ENCODE results near the gene VMP1.
"Not testable (repeated sequence)": the region's sequence is repeated elsewhere in the genome, so short reads cannot be mapped to it uniquely, and the experiment has no call there.

The VMP1 gene

DNA sequence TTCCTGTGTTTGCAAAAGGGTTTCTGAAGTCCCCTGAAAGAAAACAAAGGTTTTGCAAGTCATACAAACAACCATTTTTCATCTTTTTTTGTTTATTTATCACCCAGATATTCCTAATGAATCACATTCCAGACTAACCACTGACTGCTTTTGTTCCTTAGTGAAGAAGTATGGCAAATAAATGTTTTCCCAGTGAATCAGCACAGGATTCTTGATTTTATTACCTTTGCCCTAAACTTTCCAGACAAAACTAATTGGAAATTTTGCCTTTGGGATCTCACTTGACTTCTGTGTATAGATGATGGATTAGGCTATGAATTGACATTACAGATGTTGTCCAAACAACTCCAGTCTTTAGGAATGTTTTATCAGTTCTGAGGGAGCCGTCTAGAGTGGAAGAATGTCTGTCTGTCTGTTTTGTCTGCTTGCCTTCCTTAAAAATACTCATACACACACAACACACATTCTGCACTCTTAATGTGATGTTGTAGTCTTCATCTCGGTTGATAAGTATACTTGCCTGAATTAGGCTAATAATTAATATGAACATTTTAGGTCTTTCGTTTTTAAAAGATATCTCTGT is 48.9 kb downstream of the VMP1 start:
- no peak for DNase-seq

DNA sequence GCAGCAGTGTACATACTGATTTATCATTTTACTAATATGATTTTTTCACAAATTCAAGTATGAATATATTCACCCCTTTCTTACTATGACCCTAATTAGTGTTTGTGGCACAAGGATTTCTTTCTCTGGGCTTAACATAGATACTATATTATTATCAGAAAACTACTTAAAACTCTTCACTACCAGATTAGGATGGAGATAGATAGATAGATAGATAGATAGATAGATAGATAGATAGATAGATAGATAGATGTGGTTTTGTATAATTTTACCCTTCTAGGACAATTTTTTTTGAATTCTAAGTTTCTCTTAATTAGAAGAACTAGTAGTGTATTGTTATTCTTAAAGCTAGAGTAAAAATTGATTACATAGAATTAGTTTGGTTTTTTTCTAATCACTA is 49.6 kb downstream of the VMP1 start:
- DNase-seq: no peak

DNA sequence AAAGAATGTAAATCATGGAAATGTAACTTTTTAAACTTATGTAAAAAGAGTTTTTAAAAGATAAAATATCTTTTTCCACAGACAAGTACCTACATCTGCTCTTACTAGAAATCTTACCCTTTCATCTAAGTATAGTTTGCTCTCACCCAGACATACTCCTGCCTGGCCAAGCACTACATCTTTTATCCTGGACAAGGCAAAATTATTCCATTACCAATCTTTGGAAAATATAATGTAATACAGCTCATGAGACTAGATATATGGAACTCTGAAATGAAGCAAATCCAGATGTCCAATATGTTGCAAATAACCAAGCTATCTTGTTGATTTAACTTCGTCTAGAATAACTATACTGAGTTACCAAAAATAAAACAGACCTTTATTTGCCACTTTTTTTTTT is 50.0 kb downstream of the VMP1 start:
- no peak for DNase-seq

DNA sequence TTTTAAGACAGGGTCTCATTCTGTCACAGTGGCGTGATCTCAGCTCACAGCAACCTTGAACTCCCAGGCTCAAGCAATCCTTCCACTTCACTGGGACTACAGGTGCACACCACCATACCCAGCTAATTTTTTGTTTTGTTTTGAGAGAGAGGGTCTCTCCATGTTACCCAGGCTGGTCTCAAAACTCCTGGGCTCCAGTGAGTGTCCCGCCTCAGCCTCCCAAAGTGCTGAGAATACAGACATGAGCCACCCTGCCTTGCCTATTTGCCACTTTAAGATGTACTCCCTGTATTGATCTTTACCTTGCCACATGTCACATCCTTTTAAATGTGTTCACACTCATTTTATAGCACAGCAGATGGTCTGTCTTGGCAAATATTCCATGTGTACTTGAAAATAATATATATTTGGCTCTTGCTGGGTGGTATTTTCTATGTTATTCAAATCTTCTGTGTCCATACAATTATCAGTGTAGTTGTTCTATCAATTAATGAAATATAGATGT is 50.5 kb downstream of the VMP1 start:
- no peak for DNase-seq

DNA sequence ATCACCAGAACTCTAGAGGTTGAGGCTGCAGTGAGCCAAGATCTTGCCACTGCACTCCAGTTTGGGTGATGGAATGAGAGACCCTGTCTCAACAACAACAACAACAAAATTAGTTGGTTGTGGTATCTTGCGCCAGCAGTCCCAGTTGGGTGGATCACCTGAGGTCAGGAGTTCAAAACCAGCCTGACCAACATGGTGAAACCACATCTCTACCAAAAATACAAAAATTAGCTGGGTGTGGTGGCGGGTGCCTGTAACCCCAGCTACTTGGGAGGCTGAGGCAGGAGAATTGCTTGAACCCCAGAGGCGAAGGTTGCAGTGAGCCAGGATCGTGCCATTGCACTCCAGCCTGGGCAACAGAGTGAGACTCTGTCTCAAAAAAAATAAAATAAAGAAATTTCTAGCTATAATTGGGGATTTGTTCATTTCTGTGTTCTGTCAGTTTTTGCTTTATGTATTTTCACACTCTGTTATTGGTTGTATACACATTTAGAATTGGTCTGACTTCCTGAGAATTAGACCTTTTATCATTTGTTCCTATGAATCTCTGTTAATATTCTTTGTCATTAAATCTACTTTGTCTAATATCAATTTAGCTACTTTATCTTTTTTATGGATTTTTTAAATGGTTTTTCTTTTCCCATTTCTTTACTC is 51.7 kb downstream of the VMP1 start:
- DNase-seq: not testable (repeated sequence)

DNA sequence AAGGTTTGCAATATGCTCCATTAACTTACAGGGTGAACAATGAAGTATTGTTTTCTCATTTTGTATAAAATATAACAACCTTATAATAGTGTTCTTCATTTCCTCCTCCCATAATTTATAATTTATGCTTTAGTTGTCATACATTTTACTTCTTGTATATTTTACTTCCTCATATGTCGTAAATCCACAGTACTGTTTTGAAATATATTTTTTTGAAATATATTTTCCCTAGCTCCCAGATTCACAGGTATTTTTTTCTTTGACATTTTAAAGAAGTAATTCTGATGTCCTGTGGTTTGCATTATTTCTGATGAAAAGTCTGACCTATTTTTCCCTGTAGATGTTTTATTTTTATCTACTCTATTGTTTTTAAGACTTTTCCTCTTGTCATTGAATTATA is 52.7 kb downstream of the VMP1 start:
- DNase-seq: no peak

DNA sequence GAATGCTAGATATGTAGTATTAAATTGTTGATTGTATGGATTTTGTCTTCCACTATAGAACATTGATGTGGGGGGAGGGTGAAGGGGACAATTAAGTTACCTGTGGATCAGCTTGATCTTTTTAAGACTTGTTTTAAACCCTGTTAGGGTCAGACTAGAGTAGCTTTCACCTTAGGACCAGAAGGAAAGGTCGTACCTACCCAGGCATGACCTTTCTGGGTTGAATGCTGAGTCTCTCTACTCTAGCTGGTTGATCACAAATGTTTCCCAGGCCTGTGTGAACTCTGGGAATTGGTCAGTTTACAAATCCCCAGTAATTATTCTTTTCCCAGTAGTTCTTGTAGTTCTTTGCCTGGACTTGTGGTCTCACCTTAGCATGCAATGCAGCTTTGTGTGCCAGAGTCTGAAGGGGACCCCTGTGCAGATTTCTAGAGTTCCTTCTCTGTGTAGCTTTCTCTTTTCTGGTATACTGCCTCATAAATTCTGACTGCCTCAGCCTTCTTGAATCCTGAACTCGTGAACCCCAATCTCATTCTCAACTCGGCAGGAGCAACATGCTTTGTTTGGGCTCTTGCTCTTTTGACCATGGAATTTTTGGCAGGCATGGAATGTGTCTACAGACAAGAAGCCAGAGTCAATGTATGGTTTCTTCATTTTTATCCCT is 54.1 kb downstream of the VMP1 start:
- no peak for DNase-seq

DNA sequence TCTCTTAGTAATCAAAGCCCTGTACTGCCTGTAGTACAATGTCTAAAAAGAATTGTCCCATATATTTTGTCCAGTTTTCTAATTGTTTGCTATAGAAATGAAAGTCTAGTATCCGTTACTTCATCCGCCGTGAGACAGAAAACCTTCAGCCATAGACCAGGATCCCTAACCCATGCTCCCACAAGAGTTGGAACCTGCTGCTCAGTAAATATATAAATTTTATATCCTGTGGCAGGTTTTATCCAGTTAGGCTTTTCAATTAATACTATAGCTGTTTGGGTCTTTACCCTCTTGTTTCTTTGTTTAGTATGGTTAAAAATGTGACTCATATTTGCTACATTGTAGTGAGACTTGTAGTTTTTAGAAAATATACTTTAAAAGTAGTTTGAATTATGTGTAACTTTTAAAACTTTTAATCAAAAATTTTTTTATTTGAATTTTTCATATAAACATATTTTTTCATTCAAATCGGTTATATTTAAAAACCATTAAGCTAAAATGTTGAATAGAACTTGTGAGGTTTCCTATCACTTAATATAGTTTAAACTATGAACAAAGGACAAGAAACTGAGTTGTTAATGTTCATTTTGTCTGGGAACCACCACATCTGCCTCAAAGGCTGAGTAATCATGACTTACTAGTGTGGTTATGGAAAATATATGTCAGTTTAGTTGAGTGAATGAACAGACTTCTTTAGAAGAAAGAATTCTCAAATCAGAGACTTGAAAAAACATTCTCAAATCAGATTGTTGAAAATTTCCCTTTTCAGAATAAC is 54.8 kb downstream of the VMP1 start:
- DNase-seq: no peak

DNA sequence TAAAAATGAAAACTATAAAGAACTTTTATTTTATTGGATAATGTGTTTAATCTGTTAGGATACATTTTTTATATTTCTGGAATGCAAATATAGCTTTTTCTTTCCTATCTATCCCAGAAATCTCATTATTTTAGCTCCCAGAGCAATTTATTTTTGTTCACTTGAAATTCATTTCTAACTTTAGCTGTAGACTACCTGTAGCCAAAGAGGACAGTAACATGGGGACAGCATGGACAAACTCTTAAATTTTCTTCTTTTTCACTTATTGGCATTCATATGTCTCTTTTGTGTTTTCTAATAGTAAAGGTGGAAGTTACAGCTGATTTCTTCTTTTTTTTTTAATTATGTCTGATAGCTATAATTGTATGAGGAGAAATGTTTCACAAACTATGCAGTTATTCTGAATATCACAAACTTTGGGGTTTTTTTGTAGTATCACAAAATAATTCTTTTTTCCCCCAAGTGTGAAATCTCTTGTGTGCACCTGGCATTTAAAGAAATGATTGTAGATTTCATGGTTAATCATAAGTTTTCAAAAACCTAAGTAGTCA is 55.4 kb downstream of the VMP1 start:
- DNase-seq: no peak

DNA sequence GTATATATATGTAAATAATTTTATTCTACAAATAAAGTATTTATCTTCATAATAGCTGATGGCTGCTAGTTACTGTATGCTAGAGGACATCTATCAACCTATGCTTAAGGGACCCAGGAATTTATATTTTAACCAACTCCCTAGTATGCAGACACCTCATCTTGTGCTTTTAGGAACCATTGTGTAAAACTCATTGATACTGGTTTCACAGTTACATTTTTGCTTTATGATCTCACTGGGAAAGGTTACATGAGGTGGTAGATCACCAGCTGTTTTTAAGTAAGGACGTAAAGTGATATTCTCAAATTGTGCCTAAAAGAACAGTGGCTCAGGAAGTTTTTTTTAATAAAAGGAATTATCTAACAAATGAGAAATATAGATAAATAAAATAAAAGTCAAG is 56.4 kb downstream of the VMP1 start:
- DNase-seq: no peak

DNA sequence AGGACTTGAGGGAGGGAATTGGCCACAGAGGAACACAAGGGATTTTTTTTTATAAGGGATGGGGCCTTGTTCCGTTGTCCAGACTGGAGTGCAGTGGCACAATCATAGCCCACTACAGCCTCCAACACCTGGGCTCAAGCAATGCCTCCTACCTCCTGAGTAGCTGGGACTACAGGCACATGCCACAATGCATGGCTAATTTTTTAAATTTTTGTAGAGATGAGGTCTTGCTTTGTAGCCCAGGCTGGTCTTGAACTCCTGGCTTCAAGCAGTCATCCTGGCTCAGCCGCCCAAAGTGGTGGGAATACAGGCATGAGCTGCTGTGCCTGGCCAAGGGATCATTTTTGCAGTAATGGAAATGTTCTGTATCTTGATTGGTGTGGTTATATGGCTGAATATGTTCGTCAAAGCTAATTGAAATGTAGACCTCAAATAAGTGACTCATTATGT is 56.9 kb downstream of the VMP1 start:
- no peak for DNase-seq

DNA sequence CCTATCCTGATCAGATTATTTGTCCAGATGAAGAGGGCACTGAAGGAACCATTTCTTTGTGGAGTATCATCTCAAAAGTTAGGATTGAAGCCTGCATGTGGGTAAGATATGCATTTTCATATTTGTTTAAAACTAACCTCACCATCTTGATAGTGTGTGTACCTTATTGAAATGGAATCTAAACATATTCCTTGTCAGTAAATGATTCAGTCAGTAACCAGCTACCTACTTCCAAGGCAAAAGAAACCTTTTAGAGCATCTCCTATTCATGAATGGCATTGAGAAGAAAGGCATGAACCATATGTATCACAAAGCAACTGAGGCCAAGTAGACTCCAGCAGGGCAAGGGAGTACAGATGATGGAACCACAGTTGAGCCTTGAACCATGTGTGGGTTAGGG is 57.6 kb downstream of the VMP1 start:
- no peak for DNase-seq

DNA sequence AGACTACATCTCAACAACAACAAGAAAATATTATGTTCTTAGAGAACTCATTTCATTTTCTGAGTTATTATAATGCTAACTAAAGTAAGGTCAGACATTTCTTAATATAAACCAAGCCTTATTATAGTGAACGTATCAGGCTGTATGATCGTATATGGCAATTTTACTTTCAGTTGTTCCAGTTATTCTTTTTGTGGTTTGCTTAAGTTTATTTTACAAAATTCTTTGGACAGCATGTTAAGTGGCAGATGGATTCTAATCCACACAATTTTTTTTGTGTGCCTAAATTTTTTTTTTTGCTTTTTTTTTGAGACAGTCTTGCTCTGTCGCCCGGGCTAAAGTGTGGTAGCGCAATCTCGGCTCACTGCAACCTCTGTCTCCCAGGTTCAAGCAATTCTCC is 59.0 kb downstream of the VMP1 start:
- DNase-seq: no peak

DNA sequence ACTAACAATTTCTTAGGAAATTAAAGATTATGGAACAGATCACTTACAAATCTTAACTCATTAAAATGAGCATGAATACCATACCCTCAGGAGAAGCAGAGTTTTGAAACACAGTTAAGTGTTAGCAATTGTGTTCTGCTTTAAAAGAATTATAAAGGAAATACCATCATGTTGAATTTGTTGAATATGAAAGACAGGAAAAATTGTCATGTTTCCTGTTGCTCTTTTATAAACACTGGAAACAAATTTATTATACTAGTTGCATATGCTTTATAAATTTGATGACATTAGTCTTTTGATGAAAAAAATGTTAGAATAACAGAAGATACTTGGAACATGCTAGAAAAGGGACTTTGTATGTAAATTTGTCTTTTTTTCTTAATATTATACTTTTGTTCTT is 59.7 kb downstream of the VMP1 start:
- no peak for DNase-seq

DNA sequence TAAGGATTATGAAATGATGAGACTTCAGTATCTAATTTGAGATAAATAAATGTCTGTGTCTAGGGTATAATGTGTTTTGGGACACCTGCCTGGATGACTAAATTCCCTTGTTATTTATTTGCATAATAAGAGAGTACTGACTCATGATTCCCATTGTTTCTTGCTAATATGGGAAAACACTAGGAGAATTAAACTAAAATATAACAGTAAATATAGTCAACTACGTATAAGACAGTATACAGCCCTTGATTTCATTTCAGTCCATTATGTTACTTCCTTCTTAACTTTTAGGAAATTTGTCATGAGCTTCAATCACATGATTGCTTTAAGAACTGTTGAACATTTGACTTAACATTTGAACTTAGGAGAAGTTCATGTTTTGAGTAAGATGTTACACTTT is 62.4 kb downstream of the VMP1 start:
- no peak for DNase-seq

DNA sequence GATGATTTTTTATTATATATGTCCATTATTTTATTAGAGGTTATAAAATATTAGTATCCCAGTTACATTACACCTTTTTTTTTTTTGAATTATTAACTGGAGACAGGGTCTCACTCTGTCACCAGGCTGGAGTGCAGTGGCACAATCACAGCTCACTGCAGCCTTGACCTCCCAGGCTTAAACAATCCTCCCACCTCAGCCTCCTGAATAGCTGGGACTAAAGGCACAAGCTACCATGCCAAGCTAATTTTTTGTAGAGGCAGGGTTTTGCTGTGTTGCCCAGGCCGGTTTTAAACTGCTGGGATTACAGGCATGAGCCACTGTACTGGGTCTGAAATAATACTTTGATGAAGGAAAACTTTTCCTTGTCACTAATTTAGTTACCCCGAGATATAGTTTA is 63.6 kb downstream of the VMP1 start:
- no peak for DNase-seq

DNA sequence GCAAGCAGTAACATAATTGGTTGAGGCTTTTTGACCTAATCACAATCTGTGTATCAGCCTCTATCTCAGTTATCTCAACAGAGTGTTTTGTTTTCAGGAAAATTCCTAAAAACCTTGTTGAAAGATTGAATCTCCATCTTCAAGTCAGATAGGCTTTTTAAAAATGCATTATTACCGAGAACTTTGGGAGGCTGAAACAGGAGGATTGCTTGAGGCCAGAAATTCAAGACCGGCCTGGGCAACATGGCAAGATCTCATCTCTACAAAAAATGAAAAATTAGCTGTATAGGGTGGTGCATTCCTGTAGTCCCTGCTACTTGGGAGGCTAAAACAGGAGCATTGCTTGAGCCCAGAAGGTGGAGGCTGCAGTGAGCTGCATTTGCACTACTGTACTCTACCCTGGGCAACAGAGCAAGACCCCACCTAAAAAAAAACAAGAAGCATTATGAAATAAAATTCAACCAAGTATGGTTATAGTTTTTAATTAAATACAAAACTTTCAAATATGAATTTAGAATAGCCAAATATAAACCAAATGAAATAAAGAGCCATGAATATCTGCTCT is 68.4 kb downstream of the VMP1 start:
- no peak for DNase-seq

DNA sequence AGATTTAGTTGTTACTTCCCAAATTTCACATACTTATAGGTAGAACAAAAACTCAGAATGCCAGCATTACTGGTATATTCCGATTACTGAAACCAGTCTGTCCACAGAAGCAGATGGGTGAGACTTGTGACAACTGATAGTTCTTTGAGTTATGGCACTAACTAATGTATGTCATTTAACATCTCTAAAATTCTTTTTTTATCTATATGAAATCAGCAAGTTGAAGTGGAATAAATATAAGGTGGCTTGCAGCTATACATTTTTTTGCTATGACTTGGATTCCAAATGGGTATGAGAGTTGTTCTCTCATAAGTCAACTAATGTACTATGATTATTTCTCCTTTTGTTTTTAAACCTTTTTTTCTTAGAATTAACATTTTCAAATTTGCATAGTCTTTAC is 69.1 kb downstream of the VMP1 start:
- DNase-seq: no peak

DNA sequence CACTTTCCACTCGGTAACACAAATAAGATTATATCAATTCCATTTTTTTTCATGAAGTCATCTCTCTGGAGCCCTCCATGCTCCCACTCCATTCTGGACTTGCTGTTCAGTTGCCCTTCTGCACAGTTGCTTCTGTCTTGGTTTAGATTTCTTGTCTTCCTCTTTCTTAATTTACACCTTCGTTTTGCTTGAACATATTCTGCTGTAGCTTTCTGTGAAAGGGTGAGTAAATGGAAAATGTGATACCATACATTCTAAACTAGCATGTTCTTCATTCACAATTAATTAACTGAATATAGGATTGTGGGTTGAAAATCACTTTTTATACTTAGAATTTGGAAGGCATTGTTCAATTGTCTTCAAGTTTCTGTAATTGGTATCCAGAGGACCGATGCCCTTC is 69.6 kb downstream of the VMP1 start:
- no peak for DNase-seq

DNA sequence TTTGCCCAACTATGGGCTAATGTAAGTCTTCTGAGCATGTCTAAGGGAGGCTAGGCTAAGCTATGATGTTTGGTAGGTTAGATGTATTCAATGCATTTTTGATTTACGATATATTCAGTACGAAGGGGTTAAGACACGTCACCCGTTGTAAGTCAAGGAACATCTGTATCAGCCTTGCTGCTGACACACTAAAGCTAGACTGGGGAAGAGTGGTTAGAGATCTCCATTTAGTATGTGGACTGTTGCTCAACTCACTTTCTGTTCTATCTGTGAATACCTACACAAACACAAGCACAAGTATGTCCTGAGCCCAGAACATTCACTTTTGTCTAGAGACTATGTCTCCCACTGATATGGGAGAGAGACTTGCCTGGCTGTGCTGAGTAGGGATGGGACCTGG is 71.5 kb downstream of the VMP1 start:
- DNase-seq: no peak

DNA sequence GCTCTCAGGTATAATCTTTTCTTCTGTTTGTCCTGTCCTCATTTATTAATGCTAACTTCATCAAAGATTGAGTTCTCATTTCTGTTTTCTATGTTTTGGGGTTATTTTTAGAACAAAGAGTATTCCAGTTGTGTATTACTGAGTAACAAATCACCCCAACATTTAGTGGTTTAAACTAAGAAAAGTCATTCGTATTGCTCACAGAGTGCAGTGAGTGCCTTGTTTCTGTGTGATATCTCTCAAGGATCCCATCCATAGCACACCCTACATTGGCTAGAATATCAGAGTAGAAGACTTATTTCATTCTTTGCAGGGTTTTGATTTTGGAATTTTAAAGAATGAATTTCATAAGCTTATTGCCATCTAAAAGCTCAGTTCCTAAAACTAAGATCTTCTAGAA is 72.1 kb downstream of the VMP1 start:
- no peak for DNase-seq

DNA sequence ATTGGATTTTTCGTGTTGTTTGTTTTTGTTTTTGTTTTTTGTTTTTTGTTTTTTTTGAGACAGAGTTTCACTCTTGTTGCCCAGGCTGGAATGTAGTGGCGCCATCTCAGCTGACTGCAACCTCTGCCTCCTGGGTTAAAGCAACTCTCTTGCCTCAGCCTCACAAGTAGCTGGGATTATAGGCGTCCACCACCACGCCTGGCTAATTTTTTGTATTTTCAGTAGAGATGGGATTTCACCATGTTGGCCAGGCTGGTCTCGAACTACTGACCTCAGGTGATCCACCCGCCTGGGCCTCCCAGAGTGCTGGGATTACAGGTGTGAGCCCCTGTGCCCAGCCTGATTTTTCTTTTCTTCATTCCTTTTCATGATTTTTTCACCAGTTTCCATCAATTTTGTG is 73.1 kb downstream of the VMP1 start:
- DNase-seq: not testable (repeated sequence)

All from retina (tissue), 1 donor.